Left renal pelvis (tissue), 4 donors: ENCODE measurements around the gene ABTB2. TPM values are rescaled to one million over a fixed set of nuclear protein-coding genes. Genes with fewer than 3 reads are reported as not detected.
"Not testable (repeated sequence)": the region's sequence is repeated elsewhere in the genome, so short reads cannot be mapped to it uniquely, and the experiment has no call there.

Experiments
- DNase-seq, 4 donors: peaks; one replicate each; pipeline ENCODE4 v3.0.0-alpha.2; 2013; ENCODE audit warnings: low read depth in 4 of 4, low spot score in 3 of 4
- polyA plus RNA-seq, 4 donors: library from polyadenylated mRNA; unstranded; fragments of 120-200 nt; gene quantifications; one replicate each; pipeline ENCODE4 v1.2.1, GENCODE V29; 2013; ENCODE audit not compliant: insufficient read length in 4 of 4

The ABTB2 gene
- polyA plus RNA-seq, 4 donors: 4.4 to 13.9 (median 7.6) TPM

- no peak for DNase-seq
Observed at GRCh38 chr11:34199525-34199924, 158.3 kb downstream of the ABTB2 start.

- DNase-seq: no peak
Observed at GRCh38 chr11:34198523-34198922, 159.3 kb downstream of the ABTB2 start.

DNA sequence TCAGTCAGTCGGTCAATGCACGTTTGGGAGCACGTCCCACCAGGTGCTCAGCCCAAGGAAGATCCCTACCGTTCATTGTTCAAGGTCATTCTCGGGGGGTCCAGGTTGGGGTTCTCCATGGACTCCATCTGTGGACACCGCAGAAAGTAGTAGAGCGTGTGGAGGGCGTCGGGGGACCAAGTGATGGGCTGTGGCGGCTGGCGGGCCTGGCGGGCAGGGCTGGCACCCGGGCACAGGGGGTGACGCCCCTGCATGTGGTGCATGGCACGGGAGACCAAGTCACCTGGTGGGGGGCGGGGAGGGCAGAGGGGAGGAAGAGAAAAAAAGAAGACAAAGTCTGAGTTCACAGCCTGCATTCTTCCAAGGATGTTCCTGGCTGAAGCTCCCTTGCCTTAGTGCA is 160.6 kb downstream of the ABTB2 start:
- no peak for DNase-seq

DNA sequence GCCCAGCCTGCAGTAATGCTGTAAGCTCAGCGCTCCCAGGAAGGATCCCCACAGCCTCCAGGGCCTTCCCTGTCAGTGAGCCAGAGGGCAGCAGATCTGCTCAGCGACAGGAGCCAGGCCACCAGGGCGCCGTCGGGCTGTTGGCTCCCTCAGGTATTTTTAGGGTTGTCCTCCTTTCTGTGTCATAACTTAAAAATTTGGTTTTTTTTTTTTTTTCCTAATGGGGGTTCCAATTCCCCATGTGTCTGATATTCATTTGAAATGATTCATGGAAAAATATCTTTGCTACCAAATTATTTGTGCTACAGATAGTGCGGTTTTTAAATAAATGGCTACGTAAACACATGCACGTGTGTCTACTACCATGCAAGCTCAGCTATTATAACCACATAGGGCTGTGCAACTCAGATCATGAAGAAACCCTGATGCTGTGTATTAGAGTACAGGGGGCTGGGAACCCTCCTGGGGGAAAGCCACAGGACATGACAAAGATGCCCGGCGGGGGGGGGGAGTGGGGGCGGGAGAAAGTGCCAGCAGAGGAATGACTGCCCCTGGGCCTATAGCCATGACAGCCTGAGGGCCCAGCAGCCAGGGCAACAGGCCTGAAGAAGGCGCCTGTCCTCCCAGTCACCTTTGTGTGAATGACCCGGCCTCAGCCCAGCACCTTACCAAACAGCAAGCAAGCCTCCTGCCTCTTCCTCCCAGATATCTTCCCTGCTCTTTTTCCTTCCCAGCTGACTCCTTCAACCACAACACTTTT is 163.1 kb downstream of the ABTB2 start:
- DNase-seq: no peak

- DNase-seq: no peak
Observed at GRCh38 chr11:34192481-34193401, 165.1 kb downstream of the ABTB2 start.

- no peak for DNase-seq
Observed at GRCh38 chr11:34191578-34191977, 166.2 kb downstream of the ABTB2 start.

DNA sequence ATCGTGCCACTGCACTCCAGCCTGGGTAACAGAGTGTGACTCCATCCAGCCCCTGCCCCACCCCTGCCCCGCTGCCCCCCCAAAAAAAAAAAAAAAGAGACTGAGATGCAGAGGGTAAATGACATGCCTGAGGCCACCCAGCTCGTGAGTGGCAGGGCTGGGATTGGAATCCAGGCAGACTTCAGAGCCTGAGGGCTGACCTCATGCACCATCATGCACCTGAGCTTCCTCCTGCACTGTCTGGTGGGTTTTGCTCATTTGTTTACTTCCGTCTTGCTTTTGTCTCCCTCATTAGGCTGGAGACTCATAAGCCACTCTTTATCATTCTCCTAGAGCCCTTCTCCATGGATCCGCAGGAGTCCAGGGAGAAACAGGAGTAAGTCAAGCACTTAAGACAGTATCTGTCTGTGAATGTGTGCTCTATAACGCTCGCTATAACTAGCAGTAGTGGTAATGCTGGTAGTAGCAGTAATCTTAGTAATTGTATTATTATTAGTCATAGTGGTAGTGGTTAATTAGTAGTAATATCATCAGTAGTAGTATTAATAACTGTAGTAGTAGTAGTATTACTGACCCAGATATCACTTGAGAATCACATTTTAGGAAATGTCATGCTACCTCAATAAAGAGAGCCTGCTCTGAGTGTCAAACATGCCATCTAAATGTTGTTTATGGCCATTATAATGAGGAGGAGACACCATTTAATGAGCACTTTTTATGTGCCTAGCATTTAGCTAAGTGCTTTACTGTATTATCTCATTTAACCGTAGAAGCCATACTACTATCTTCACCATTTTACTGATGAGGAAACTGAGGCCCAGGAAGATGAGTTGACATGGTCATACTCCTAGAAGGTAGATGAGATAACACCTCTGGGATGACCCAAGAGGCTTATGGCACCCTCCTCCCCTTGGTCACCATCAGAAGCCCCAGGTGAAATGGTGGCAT is 167.3 kb downstream of the ABTB2 start:
- DNase-seq: no peak

- DNase-seq: no peak
Observed at GRCh38 chr11:34189191-34189590, 168.6 kb downstream of the ABTB2 start.

DNA sequence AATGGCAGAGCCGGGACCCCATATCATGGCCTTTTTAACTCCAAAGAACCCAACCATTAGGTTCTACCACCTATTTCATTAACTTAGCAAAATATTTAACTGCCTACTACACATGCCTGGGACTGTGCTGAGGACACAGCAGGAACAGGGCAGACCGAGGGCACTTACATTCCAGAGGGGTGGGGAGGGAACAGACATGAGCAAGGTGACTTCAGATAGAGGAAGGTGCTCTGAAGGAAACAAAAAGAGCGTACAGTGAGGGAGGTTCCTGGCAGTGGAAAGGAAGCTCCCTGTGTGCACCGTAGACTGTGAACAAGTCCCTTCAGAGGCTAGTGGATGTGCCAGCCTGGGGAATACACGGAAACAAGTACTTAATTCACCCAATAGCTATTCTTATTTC is 169.6 kb downstream of the ABTB2 start:
- no peak for DNase-seq

- no peak for DNase-seq
Observed at GRCh38 chr11:34185926-34186841, 171.6 kb downstream of the ABTB2 start.

GRCh38 chr11:34184505-34185015 is 173.2 kb downstream of the ABTB2 start:
- DNase-seq: no peak

DNA sequence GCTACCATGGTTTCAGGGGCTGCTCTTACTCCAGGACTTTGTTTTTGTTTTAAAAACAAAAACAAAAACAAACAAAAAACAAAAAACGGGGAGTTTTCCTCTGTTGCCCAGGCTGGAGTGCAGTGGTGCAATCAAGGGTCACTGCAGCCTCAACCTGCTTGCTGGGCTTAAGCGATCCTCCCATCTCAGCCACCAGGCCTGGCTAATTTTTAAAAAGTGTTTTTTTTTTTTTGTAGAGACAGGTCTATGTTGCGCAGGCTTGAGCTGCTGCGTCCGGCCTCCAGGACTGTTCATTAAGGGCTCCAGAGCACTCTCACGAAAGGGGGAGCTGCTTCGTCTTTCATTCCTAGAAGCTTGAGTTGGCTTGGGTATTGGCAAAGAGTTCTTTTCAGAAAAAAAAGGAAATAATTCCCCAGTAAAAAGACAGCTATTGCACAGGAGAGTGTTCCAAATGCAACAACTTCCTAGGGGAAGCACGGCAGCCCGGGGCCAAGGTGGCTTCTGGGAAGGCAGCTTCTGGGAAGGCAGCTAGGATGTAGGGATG is 173.9 kb downstream of the ABTB2 start:
- no peak for DNase-seq

GRCh38 chr11:34182921-34183685 is 174.7 kb downstream of the ABTB2 start:
- no peak for DNase-seq

GRCh38 chr11:34182425-34182824 is 175.4 kb downstream of the ABTB2 start:
- DNase-seq: no peak

DNA sequence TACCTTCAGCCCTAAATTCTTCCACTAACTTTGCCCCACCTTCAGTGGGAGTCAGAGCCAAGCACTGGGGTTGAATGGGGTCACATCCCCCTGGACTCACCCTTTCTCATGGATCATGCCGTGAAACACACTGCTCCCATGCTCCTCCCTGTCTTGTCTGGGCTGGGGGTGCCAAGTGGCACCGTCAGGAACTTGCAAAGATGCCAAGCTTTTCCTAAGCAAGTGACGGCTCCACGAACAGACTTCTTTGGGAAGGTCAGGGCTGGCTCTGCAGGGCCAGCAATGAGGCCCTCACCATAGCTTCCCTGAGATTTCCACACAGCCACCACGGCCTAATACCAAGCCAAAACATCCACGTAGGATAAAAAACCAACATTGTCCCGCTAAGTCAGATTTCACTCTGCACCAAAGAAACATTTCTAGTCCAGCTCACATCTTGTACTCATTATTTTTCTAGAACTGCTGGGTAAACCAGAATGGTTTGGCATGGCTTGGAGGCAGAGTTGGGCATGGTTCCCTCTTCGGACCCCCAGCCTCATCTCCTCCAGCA is 175.9 kb downstream of the ABTB2 start:
- no peak for DNase-seq

DNA sequence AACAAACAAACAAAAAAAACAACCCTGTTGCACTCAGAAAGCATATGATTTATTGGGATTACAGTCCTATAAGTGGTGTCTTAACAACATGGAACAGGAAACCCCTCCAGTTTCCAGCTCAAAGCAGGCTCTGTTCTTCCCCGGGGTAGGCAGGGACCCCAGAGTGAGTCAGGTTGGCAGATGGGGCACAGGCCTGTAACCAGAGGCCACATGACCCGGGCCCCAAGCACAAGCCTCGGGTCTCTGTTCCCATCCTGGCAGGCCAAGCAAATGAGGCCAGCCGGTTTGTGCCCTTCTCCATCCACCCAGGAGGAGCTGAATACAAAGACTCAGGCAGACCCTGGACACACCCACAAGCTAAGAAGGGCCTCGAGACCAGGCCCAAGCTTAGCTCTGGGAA is 176.6 kb downstream of the ABTB2 start:
- DNase-seq: no peak

GRCh38 chr11:34180814-34181165 is 177.0 kb downstream of the ABTB2 start:
- not testable (repeated sequence) for DNase-seq
